ENCODE results near the gene KLK4.

DNA sequence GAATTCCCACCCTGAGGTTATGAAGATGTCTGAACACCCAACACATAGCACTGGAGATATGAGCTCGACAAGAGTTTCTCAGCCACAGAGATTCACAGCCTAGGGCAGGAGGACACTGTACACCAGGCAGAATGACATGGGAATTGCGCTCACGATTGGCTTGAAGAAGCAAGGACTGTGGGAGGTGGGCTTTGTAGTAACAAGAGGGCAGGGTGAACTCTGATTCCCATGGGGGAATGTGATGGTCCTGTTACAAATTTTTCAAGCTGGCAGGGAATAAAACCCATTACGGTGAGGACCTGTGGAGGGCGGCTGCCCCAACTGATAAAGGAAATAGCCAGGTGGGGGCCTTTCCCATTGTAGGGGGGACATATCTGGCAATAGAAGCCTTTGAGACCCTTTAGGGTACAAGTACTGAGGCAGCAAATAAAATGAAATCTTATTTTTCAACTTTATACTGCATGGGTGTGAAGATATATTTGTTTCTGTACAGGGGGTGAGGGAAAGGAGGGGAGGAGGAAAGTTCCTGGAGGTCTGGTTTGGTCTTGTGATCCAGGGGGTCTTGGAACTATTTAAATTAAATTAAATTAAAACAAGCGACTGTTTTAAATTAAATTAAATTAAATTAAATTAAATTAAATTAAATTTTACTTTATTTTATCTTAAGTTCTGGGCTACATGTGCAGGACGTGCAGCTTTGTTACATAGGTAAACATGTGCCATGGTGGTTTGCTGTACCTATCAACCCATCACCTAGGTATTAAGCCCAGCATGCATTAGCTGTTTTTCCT is 49.5 kb downstream of the KLK4 start:
- TF ChIP-seq CTCF (IDR thresholded peaks at IDR 0.05) (no peak), USF2 (IDR thresholded peaks at IDR 0.05; ENCODE audit: borderline replicate concordance, low read depth, low read length) (no peak), EP300 (IDR thresholded peaks at IDR 0.05; ENCODE audit: borderline replicate concordance in 1 of 2, low read depth in 1 of 2, low read length in 1 of 2) (no peak), MXI1 (IDR thresholded peaks at IDR 0.05; ENCODE audit: low read depth, low read length) (no peak), YY1 (IDR thresholded peaks at IDR 0.05; ENCODE audit: low read depth) (no peak), POLR2AphosphoS5 (IDR thresholded peaks at IDR 0.05; ENCODE audit: low read depth, low read length) (no peak), GABPA (IDR thresholded peaks at IDR 0.05; ENCODE audit: low read depth) (no peak), USF1 (IDR thresholded peaks at IDR 0.05; ENCODE audit: borderline replicate concordance, low read depth) (no peak), RXRA (IDR thresholded peaks at IDR 0.05; ENCODE audit: borderline replicate concordance, low read depth) (no peak)
- TF ChIP-seq, protein P1, sequence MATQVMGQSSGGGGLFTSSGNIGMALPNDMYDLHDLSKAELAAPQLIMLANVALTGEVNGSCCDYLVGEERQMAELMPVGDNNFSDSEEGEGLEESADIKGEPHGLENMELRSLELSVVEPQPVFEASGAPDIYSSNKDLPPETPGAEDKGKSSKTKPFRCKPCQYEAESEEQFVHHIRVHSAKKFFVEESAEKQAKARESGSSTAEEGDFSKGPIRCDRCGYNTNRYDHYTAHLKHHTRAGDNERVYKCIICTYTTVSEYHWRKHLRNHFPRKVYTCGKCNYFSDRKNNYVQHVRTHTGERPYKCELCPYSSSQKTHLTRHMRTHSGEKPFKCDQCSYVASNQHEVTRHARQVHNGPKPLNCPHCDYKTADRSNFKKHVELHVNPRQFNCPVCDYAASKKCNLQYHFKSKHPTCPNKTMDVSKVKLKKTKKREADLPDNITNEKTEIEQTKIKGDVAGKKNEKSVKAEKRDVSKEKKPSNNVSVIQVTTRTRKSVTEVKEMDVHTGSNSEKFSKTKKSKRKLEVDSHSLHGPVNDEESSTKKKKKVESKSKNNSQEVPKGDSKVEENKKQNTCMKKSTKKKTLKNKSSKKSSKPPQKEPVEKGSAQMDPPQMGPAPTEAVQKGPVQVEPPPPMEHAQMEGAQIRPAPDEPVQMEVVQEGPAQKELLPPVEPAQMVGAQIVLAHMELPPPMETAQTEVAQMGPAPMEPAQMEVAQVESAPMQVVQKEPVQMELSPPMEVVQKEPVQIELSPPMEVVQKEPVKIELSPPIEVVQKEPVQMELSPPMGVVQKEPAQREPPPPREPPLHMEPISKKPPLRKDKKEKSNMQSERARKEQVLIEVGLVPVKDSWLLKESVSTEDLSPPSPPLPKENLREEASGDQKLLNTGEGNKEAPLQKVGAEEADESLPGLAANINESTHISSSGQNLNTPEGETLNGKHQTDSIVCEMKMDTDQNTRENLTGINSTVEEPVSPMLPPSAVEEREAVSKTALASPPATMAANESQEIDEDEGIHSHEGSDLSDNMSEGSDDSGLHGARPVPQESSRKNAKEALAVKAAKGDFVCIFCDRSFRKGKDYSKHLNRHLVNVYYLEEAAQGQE (IDR thresholded peaks at IDR 0.05; ENCODE audit: low read depth, low read length), result no peak

All from SK-N-SH (cell line).